GM12872 (cell line): ENCODE data around the gene HOATZ.

Experiments used
- CTCF ChIP-seq: IDR thresholded peaks from 3 replicates; pipeline ENCODE4 v1.5.1; 2011; ENCODE audit warnings: low read depth, mild to moderate bottlenecking, low read length, moderate library complexity; ENCODE audit not compliant: insufficient read depth

The HOATZ gene

DNA sequence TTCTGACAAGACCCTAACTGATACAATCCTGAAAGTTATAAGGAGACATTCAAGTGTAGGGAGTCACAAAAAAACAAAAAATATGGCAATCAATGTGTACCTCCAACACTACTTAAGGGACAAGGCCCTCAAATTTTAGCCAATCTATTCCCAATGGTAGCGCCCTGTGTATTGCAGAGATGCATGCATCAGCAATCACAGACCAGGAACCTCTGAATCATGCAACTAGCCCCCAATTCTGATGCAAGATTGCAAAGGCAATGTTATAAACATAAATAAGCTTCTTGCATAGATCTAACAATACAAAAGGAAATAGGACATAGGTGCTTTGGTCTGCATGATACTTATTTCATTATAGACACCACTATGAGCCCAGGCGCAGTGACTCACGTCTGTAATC, 58.0 kb downstream of the HOATZ start:
- TF ChIP-seq CTCF = no peak

GRCh38 chr11:111573821-111574249, 59.3 kb downstream of the HOATZ start:
- TF ChIP-seq CTCF = no peak

DNA sequence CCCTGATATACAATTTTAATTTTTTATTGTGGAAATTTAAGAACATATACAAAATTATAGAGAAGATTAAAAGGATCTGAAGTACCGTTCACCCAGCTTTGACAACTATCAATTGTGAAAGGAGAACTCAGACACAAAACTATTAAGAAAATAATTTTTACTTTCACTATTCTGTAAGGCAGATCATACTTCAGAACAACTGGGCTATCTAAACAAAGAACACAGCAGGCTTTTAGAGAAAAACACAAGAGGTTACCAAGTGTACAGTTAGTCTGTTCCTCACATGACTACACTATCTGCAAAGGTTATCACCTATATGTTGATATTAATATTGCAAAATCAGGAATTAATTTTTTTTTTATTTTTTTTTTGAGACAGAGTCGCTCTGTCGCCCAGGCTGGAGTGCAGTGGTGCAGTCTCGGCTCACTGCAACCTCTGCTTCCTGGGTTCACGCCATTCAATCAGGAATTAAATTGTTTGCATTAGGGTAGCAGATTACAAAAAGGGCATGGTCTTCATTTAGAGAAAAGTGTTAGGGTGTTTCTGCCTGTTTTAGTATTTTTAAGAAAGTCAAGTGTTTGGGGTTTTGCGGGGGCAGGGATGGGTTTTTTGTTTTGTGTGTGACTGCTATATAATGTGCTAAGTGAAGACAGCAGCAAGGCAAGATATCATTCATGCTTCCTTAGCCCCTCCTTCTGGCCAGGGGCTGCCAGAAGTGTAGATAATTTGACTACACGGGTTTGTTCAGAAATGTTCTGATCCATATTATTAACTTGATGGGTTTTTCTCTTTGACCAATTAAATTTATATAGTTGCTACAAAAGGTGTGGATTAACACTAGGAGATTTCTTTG, 60.0 kb downstream of the HOATZ start:
- no peak for TF ChIP-seq CTCF

DNA sequence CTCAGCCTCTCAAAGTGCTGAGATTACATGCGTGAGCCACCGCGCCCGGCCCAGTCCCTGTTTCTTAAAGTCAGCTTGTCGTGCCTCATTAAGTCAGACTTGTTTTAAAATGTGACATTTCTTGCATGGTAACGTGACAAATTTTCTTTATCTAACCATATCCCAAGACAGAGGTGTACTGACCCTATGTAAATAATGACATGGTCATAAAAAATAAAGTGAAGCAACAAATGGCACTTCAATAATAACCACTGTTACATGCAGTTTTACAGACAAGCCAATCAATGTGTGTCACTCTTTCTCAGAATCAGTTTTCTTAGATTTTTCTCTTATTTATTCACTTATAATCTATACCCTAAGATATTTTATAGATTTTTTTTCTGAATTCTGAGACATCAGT, 61.2 kb downstream of the HOATZ start:
- TF ChIP-seq CTCF = no peak

- TF ChIP-seq CTCF = no peak
These were observed 63.2 kb downstream of the HOATZ start for GRCh38 chr11:111577821-111578220.

DNA sequence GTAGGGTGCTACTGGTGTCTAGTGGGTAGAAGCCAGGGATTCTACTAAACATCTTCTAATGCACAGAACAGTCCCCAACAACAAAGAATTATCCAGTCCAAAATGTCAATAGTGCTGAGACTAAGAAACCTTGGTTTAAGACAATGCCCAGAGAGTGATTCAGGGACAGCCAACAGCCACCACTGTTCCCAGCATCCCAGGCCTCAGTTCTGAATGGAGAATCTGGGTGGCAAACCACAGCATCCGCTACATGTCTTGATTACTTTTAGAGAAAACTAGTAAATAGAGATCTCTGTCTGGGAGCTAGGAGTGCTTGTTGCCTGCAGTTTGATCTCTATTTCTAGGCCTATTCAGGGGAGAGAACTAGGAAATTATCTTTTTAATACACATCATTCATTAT, 66.8 kb downstream of the HOATZ start:
- no peak for TF ChIP-seq CTCF

GRCh38 chr11:111582163-111582562, 67.6 kb downstream of the HOATZ start:
- no peak for TF ChIP-seq CTCF
